ENCODE results near the gene RHOH. TPM values are rescaled to one million over a fixed set of nuclear protein-coding genes. Genes with fewer than 3 reads are reported as not detected.

The RHOH gene
- total and polyA plus RNA-seq, 10 of the 15 experiments (the other 5 are each of a cell fraction or from before 2014, with no cell fraction given): 46.5 to 120 (median 57.9) TPM

DNA sequence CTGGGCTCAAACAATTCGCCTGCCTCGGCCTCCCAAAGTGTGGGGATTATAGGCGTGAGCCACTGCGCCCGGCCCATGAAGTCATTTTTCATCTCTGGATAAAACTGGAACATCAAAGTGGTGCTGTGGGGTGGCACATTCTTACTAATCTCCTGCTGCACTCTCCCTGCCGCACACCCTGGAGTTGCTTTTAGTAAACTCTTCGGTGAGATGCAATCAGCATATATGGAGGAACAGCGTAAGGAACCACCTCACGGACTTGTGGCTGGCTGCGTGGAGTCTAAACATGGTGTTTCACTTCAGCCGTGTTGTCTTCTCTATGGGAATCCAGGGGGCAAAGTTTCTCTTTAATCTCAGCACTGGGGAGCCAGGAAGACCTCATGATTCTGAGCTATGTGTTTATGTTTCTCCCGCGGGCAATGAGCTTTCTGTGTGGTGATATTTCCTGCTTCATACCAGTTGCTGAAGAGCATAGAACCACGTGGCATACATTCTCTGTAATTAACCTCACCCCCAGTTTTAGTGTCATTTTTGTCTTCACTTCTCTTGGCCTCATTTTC is 2.1 kb upstream of the RHOH start (continued):
- TF ChIP-seq CREM (IDR thresholded peaks at IDR 0.05; ENCODE audit: low read depth): 0 out of 2 replicates have a peak, but pooled peaks have one; percentile 38
- TF ChIP-seq, protein P1, sequence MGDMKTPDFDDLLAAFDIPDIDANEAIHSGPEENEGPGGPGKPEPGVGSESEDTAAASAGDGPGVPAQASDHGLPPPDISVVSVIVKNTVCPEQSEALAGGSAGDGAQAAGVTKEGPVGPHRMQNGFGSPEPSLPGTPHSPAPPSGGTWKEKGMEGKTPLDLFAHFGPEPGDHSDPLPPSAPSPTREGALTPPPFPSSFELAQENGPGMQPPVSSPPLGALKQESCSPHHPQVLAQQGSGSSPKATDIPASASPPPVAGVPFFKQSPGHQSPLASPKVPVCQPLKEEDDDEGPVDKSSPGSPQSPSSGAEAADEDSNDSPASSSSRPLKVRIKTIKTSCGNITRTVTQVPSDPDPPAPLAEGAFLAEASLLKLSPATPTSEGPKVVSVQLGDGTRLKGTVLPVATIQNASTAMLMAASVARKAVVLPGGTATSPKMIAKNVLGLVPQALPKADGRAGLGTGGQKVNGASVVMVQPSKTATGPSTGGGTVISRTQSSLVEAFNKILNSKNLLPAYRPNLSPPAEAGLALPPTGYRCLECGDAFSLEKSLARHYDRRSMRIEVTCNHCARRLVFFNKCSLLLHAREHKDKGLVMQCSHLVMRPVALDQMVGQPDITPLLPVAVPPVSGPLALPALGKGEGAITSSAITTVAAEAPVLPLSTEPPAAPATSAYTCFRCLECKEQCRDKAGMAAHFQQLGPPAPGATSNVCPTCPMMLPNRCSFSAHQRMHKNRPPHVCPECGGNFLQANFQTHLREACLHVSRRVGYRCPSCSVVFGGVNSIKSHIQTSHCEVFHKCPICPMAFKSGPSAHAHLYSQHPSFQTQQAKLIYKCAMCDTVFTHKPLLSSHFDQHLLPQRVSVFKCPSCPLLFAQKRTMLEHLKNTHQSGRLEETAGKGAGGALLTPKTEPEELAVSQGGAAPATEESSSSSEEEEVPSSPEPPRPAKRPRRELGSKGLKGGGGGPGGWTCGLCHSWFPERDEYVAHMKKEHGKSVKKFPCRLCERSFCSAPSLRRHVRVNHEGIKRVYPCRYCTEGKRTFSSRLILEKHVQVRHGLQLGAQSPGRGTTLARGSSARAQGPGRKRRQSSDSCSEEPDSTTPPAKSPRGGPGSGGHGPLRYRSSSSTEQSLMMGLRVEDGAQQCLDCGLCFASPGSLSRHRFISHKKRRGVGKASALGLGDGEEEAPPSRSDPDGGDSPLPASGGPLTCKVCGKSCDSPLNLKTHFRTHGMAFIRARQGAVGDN (IDR thresholded peaks at IDR 0.05): peak; percentile 91
- peak; percentile 5 to 40; a peak in 1 of 4 replicates for TF ChIP-seq BHLHE40 (IDR thresholded peaks at IDR 0.05; ENCODE audit: borderline replicate concordance in 1 of 2, low read depth in 2 of 2, low read length in 1 of 2)
- peak; percentile 92 for TF ChIP-seq POLR2AphosphoS5 (IDR thresholded peaks at IDR 0.05; ENCODE audit: low read length)
- no peak for TF ChIP-seq ZNF622 (IDR thresholded peaks at IDR 0.05)
- no peak; the same call in 1 of the 2 replicates for TF ChIP-seq LARP7 (IDR thresholded peaks at IDR 0.05)
- TF ChIP-seq KLF5 (IDR thresholded peaks at IDR 0.05; ENCODE audit: partially characterized antibody): no peak
- TF ChIP-seq, protein P2, sequence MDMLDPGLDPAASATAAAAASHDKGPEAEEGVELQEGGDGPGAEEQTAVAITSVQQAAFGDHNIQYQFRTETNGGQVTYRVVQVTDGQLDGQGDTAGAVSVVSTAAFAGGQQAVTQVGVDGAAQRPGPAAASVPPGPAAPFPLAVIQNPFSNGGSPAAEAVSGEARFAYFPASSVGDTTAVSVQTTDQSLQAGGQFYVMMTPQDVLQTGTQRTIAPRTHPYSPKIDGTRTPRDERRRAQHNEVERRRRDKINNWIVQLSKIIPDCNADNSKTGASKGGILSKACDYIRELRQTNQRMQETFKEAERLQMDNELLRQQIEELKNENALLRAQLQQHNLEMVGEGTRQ (IDR thresholded peaks at IDR 0.05; ENCODE audit: borderline replicate concordance, low read depth, low read length): peak; percentile 41; the same call in 1 of the 2 replicates
- TF ChIP-seq RAD51 (IDR thresholded peaks at IDR 0.05): peak; percentile 90
- TF ChIP-seq MTA3 (IDR thresholded peaks at IDR 0.05; ENCODE audit: borderline replicate concordance, low read length): no peak
- no peak for TF ChIP-seq JUNB (IDR thresholded peaks at IDR 0.05)
- TF ChIP-seq POLR2A (IDR thresholded peaks at IDR 0.05; ENCODE audit: low read depth, low read length): peak; percentile 73
- TF ChIP-seq CBFB (IDR thresholded peaks at IDR 0.05; ENCODE audit: low read depth): peak; percentile 69; the same call in 1 of the 2 replicates
- TF ChIP-seq, protein P3, sequence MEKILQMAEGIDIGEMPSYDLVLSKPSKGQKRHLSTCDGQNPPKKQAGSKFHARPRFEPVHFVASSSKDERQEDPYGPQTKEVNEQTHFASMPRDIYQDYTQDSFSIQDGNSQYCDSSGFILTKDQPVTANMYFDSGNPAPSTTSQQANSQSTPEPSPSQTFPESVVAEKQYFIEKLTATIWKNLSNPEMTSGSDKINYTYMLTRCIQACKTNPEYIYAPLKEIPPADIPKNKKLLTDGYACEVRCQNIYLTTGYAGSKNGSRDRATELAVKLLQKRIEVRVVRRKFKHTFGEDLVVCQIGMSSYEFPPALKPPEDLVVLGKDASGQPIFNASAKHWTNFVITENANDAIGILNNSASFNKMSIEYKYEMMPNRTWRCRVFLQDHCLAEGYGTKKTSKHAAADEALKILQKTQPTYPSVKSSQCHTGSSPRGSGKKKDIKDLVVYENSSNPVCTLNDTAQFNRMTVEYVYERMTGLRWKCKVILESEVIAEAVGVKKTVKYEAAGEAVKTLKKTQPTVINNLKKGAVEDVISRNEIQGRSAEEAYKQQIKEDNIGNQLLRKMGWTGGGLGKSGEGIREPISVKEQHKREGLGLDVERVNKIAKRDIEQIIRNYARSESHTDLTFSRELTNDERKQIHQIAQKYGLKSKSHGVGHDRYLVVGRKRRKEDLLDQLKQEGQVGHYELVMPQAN (conservative IDR thresholded peaks at IDR 0.05): peak; percentile 46; the same call in 1 of the 2 replicates
- 0 out of 4 replicates have a peak, but pooled peaks of 1 of the 2 experiments have one; percentile 5 for TF ChIP-seq IKZF2 (IDR thresholded peaks at IDR 0.05)
- TF ChIP-seq GATAD2B (conservative IDR thresholded peaks at IDR 0.05; ENCODE audit: low read depth): peak; percentile 50; the same call in 1 of the 2 replicates
- TF ChIP-seq, protein P4, sequence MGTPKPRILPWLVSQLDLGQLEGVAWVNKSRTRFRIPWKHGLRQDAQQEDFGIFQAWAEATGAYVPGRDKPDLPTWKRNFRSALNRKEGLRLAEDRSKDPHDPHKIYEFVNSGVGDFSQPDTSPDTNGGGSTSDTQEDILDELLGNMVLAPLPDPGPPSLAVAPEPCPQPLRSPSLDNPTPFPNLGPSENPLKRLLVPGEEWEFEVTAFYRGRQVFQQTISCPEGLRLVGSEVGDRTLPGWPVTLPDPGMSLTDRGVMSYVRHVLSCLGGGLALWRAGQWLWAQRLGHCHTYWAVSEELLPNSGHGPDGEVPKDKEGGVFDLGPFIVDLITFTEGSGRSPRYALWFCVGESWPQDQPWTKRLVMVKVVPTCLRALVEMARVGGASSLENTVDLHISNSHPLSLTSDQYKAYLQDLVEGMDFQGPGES (IDR thresholded peaks at IDR 0.05): no peak
- TF ChIP-seq, protein P5, sequence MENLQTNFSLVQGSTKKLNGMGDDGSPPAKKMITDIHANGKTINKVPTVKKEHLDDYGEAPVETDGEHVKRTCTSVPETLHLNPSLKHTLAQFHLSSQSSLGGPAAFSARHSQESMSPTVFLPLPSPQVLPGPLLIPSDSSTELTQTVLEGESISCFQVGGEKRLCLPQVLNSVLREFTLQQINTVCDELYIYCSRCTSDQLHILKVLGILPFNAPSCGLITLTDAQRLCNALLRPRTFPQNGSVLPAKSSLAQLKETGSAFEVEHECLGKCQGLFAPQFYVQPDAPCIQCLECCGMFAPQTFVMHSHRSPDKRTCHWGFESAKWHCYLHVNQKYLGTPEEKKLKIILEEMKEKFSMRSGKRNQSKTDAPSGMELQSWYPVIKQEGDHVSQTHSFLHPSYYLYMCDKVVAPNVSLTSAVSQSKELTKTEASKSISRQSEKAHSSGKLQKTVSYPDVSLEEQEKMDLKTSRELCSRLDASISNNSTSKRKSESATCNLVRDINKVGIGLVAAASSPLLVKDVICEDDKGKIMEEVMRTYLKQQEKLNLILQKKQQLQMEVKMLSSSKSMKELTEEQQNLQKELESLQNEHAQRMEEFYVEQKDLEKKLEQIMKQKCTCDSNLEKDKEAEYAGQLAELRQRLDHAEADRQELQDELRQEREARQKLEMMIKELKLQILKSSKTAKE (IDR thresholded peaks at IDR 0.05; ENCODE audit: low read depth, poor library complexity, severe bottlenecking): peak; percentile 26
- TF ChIP-seq HDGF (IDR thresholded peaks at IDR 0.05): no peak
- TF ChIP-seq, protein P6, sequence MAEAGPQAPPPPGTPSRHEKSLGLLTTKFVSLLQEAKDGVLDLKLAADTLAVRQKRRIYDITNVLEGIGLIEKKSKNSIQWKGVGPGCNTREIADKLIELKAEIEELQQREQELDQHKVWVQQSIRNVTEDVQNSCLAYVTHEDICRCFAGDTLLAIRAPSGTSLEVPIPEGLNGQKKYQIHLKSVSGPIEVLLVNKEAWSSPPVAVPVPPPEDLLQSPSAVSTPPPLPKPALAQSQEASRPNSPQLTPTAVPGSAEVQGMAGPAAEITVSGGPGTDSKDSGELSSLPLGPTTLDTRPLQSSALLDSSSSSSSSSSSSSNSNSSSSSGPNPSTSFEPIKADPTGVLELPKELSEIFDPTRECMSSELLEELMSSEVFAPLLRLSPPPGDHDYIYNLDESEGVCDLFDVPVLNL (IDR thresholded peaks at IDR 0.05; ENCODE audit: low read depth, low read length): no peak

Measured in GM12878 (cell line).